Measurements from ENCODE around the gene AGPAT1.

AGPAT1 gene

GRCh38 chr6:32175711-32176475, at the start of gene AGPAT1:
Gene AGPAT1, minus strand, starts transcription at chr6:32176084. Its CDS starts 4,588 bp downstream, at chr6:32171496.
- peaks cover 13% of the 10 kb centered on the region for H3K4me1 ChIP-seq (ENCODE audit: insufficient read depth, low read length)
- H3K9me3 ChIP-seq (ENCODE audit: insufficient read depth, low read depth, low read length), result no peaks in the 10 kb centered on the region
- H3K27me3 ChIP-seq (ENCODE audit: insufficient read depth, low read length), result no peaks in the 10 kb centered on the region
- peak within 1 kb of the TSS; percentile 93 for H3K9ac ChIP-seq (ENCODE audit: low read depth, low read length)
- H3K4me3 ChIP-seq (ENCODE audit: low read length), result peak within 1 kb of the TSS; percentile 88
- H3K27ac ChIP-seq (ENCODE audit: low read length), result peak within 1 kb of the TSS; percentile 98
- H3K36me3 ChIP-seq (ENCODE audit: insufficient read depth, low read depth, low read length), result peaks cover 38% of the 10 kb centered on the region

DNA sequence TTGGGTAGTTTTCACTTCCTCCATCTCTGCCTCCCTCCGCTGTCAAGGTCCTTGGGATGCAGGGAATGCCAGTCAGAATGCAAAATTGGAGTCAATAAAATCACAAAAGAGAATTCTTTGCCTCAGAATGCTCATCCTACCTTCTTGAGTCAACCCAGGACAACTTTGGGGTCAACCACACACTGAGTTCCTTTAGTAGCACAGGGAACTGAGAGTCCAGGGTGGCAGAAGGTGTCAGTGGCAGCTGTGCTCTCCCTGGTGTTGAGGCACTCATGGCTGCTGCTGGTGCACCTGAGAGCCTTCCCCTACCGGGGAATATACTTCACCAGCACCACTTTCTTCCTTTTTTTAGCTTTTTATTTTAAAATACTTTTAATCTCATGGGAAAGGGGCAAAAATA, 48.8 kb upstream of the AGPAT1 start:
- Histone ChIP-seq H3K27ac (ENCODE audit: low read length) (no peak overlapping the region), H3K27me3 (ENCODE audit: insufficient read depth, low read length) (peaks cover 17% of the 10 kb centered on the region; the same call in 1 of the 2 replicates)

GRCh38 chr6:32223258-32224235, 47.7 kb upstream of the AGPAT1 start, which contains the start of gene NOTCH4:
Gene NOTCH4, minus strand, starts transcription at chr6:32224067. Its CDS starts 139 bp downstream, at chr6:32223928.
- no peaks in the 10 kb centered on the region for H3K9me3 ChIP-seq (ENCODE audit: insufficient read depth, low read depth, low read length)
- H3K27ac ChIP-seq (ENCODE audit: low read length), result no peak within 1 kb of the TSS
- H3K9ac ChIP-seq (ENCODE audit: low read depth, low read length), result no peak within 1 kb of the TSS
- H3K36me3 ChIP-seq (ENCODE audit: insufficient read depth, low read depth, low read length), result no peaks in the 10 kb centered on the region
- no peak within 1 kb of the TSS for H3K4me3 ChIP-seq (ENCODE audit: low read length)
- H3K27me3 ChIP-seq (ENCODE audit: insufficient read depth, low read length), result peaks cover 17% of the 10 kb centered on the region; the same call in 1 of the 2 replicates
- H3K4me1 ChIP-seq (ENCODE audit: insufficient read depth, low read length), result no peaks in the 10 kb centered on the region

More for the DNA sequence above, 48.8 kb upstream of the AGPAT1 start:
- Histone ChIP-seq H3K9ac (ENCODE audit: low read depth, low read length) (no peak overlapping the region), H3K36me3 (ENCODE audit: insufficient read depth, low read depth, low read length) (no peaks in the 10 kb centered on the region), H3K4me3 (ENCODE audit: low read length) (no peak overlapping the region), H3K9me3 (ENCODE audit: insufficient read depth, low read depth, low read length) (no peaks in the 10 kb centered on the region), H3K4me1 (ENCODE audit: insufficient read depth, low read length) (no peaks in the 10 kb centered on the region)

DNA sequence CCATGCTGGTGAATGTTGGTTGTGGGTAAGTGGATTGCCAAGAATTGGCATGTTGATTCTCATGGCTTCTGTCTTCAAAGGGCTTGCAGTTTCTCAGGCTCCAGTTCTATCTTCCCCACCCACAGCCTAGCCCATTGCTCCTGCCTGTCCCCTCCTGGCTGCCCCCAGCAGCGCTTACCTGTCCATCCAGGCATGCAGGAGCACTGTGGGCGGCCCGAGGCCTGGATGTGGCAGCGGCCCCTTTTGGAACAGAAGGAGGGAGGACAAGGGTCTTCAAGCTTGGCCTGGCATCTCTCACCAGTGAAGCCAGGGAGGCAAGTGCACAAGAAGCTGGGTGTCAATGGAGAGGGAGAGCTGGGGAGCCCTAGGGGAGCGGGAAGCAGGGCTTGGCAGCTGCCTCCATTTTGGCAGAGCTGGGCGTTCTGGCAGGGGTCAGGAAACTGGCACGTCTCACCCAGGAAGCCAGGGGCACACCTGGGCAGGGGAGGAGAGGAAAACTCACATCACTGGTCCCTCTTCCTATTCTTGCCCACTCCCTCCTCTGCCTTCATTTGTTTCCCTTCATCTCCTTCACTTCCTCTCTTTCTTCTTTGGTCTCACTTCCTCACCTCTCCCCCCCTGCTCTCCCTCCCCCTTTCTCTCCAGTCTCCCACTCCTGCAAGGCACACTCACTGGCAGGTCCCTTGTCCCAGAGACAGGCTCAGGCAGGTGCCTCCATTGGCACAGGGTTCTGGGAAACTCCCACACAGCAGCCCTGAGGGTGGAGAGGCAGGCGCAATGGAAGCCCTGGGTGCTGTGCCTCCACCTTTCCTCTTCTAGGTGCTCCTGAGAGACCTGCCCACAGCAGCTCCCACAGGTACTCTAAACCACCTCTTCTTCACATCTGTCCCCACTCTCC, 46.7 kb upstream of the AGPAT1 start:
- Histone ChIP-seq H3K27me3 (ENCODE audit: insufficient read depth, low read length) (peaks cover 9% of the 10 kb centered on the region; the same call in 1 of the 2 replicates), H3K36me3 (ENCODE audit: insufficient read depth, low read depth, low read length) (no peaks in the 10 kb centered on the region), H3K9ac (ENCODE audit: low read depth, low read length) (no peak overlapping the region), H3K4me1 (ENCODE audit: insufficient read depth, low read length) (no peaks in the 10 kb centered on the region), H3K27ac (ENCODE audit: low read length) (no peak overlapping the region), H3K9me3 (ENCODE audit: insufficient read depth, low read depth, low read length) (no peaks in the 10 kb centered on the region), H3K4me3 (ENCODE audit: low read length) (no peak overlapping the region)

- H3K36me3 ChIP-seq (ENCODE audit: insufficient read depth, low read depth, low read length), result no peaks in the 10 kb centered on the region
- H3K9ac ChIP-seq (ENCODE audit: low read depth, low read length), result no peak overlapping the region
- no peak overlapping the region for H3K27ac ChIP-seq (ENCODE audit: low read length)
- H3K27me3 ChIP-seq (ENCODE audit: insufficient read depth, low read length), result no peaks in the 10 kb centered on the region; the same call in 1 of the 2 replicates
- H3K4me1 ChIP-seq (ENCODE audit: insufficient read depth, low read length), result no peaks in the 10 kb centered on the region
- H3K9me3 ChIP-seq (ENCODE audit: insufficient read depth, low read depth, low read length), result no peaks in the 10 kb centered on the region
- no peak overlapping the region for H3K4me3 ChIP-seq (ENCODE audit: low read length)
Observed at GRCh38 chr6:32220021-32220420, 44.1 kb upstream of the AGPAT1 start.

DNA sequence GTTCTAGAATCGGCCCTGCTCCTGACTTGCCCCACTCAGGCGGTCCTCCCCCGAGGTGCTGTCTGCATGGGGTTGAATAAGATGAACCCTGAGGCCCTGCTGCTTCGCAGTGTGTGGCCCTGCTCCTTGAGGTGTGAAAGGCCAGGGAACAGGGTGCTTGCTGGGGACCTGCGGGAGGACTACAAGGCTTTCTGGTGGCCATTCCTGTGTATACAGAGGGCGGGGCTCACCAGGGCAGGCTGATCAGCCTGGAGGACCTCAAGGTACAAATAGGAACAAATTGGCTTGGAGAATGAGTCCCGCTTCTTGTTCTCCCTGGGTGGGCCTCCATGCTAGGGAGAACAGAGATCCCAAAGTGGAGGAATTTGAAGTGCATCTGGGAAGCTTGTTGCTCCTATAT, 42.3 kb upstream of the AGPAT1 start:
- Histone ChIP-seq H3K4me3 (ENCODE audit: low read length) (no peak overlapping the region), H3K9ac (ENCODE audit: low read depth, low read length) (no peak overlapping the region), H3K27ac (ENCODE audit: low read length) (no peak overlapping the region), H3K9me3 (ENCODE audit: insufficient read depth, low read depth, low read length) (no peaks in the 10 kb centered on the region), H3K36me3 (ENCODE audit: insufficient read depth, low read depth, low read length) (no peaks in the 10 kb centered on the region), H3K27me3 (ENCODE audit: insufficient read depth, low read length) (no peaks in the 10 kb centered on the region; the same call in 1 of the 2 replicates), H3K4me1 (ENCODE audit: insufficient read depth, low read length) (no peaks in the 10 kb centered on the region)

DNA sequence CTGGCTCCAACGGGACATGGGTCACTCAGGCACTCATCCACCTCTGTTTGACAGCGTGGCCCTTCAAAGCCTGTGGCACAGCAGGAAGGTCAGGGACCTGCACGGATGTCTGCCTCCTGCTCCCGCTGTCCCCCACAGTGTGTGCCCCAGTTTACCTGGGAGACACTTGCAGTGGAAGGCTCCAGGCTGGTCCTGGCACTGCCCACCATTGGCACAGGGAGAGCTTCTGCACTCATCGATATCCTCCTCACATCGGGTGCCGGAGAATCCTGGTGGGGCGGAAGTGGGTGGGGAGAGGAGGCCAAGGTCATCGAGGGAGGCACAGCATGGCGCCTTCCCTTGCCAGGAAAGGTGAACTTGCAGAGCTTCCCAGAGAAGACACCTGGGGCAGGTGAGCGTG, 41.1 kb upstream of the AGPAT1 start:
- H3K4me3 ChIP-seq (ENCODE audit: low read length), result no peak overlapping the region
- no peaks in the 10 kb centered on the region for H3K9me3 ChIP-seq (ENCODE audit: insufficient read depth, low read depth, low read length)
- no peaks in the 10 kb centered on the region; the same call in 1 of the 2 replicates for H3K27me3 ChIP-seq (ENCODE audit: insufficient read depth, low read length)
- no peaks in the 10 kb centered on the region for H3K4me1 ChIP-seq (ENCODE audit: insufficient read depth, low read length)
- no peak overlapping the region for H3K9ac ChIP-seq (ENCODE audit: low read depth, low read length)
- H3K36me3 ChIP-seq (ENCODE audit: insufficient read depth, low read depth, low read length), result no peaks in the 10 kb centered on the region
- no peak overlapping the region for H3K27ac ChIP-seq (ENCODE audit: low read length)

DNA sequence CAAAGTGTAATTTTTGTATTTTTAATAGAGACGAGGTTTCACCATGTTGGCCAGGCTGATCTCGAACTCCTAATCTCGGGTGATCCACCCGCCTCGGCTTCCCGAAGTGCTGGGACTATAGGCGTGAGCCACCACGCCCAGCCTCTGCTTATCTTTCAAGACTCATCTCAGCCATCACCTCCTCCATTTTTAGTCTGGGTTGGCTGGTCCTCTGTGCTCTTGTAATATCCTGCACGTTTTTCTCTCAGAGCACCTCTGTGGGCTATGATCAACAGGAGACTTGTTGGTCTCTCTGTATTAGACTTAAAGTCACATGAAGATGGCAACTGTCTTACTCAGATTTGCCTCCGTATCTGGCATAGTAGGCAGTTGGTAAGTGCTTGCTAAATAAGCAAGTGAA, 40.4 kb upstream of the AGPAT1 start:
- no peak overlapping the region for H3K27ac ChIP-seq (ENCODE audit: low read length)
- H3K9me3 ChIP-seq (ENCODE audit: insufficient read depth, low read depth, low read length), result no peaks in the 10 kb centered on the region
- no peak overlapping the region for H3K4me3 ChIP-seq (ENCODE audit: low read length)
- no peak overlapping the region for H3K9ac ChIP-seq (ENCODE audit: low read depth, low read length)
- no peaks in the 10 kb centered on the region; the same call in 1 of the 2 replicates for H3K27me3 ChIP-seq (ENCODE audit: insufficient read depth, low read length)
- H3K36me3 ChIP-seq (ENCODE audit: insufficient read depth, low read depth, low read length), result no peaks in the 10 kb centered on the region
- no peaks in the 10 kb centered on the region for H3K4me1 ChIP-seq (ENCODE audit: insufficient read depth, low read length)

DNA sequence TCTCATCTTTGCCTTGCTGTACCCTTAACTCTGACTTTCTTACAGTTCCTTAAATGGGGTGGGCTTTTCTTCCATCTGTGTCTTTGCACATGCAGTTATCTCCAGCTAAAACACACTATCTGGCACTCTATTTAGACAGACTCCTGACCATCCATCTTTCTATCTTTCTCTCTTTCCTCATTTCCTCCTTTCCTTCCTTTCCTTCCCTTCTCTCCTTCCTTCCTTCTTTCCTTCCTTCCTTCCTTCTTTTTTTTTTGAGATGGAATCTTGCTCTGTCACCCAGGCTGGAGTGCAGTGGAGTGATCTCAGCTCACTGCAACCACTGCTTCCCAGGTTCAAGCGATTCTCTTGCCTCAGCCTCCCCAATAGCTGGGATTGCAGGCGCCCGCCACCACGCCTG, 39.7 kb upstream of the AGPAT1 start:
- H3K36me3 ChIP-seq (ENCODE audit: insufficient read depth, low read depth, low read length), result no peaks in the 10 kb centered on the region
- H3K27ac ChIP-seq (ENCODE audit: low read length), result no peak overlapping the region
- H3K9ac ChIP-seq (ENCODE audit: low read depth, low read length), result no peak overlapping the region
- no peak overlapping the region for H3K4me3 ChIP-seq (ENCODE audit: low read length)
- H3K9me3 ChIP-seq (ENCODE audit: insufficient read depth, low read depth, low read length), result no peaks in the 10 kb centered on the region
- H3K27me3 ChIP-seq (ENCODE audit: insufficient read depth, low read length), result no peaks in the 10 kb centered on the region; the same call in 1 of the 2 replicates
- no peaks in the 10 kb centered on the region for H3K4me1 ChIP-seq (ENCODE audit: insufficient read depth, low read length)

DNA sequence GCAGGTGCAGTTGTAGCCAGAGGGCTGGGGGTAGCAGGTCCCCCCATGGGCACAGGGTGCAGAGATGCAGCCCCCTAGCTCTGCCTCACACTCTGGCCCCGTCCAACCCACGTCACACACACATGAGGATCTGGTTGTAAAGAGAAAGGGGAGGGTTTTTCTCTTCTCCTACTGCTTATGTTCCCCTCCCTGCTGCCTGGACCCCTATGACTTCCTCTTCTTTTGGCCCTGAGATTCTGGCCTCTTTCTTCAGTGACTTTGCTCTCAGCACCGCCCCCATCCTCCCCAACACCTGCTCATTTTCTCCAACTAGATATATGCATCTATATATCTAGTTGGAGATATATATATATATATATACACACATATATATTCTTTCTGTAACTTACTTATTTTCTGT, 38.2 kb upstream of the AGPAT1 start:
- H3K9me3 ChIP-seq (ENCODE audit: insufficient read depth, low read depth, low read length), result no peaks in the 10 kb centered on the region
- no peak overlapping the region for H3K9ac ChIP-seq (ENCODE audit: low read depth, low read length)
- no peak overlapping the region for H3K4me3 ChIP-seq (ENCODE audit: low read length)
- H3K36me3 ChIP-seq (ENCODE audit: insufficient read depth, low read depth, low read length), result no peaks in the 10 kb centered on the region
- no peaks in the 10 kb centered on the region for H3K27me3 ChIP-seq (ENCODE audit: insufficient read depth, low read length)
- no peak overlapping the region for H3K27ac ChIP-seq (ENCODE audit: low read length)
- H3K4me1 ChIP-seq (ENCODE audit: insufficient read depth, low read length), result no peaks in the 10 kb centered on the region

DNA sequence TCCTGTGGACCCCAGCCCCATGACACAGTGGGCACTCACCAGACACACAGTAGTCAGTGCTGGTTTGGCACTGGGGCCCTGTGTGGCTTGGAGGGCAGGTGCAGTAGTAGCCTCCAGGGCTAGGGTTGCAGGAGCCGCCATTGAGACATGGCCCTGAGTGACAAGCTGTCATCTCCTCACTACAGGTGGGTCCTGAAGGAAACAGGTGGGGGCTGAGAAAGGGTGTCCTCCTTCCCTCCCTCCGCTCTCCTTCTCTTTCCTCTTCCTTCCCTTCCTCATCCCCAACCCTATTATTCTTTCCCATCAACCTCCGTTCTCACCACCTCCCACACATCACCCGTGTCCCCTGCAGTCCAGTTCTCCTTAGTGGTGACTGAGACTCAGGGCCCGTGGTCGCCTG, 37.8 kb upstream of the AGPAT1 start:
- Histone ChIP-seq H3K9me3 (ENCODE audit: insufficient read depth, low read depth, low read length) (no peaks in the 10 kb centered on the region), H3K4me1 (ENCODE audit: insufficient read depth, low read length) (no peaks in the 10 kb centered on the region), H3K27ac (ENCODE audit: low read length) (no peak overlapping the region), H3K27me3 (ENCODE audit: insufficient read depth, low read length) (no peaks in the 10 kb centered on the region), H3K36me3 (ENCODE audit: insufficient read depth, low read depth, low read length) (no peaks in the 10 kb centered on the region), H3K4me3 (ENCODE audit: low read length) (no peak overlapping the region), H3K9ac (ENCODE audit: low read depth, low read length) (no peak overlapping the region)
